Stimulated activated CD8-positive, alpha-beta memory T cell treated with anti-CD3 and anti-CD28 coated beads, Interleukin-15, amount 100 ng/mL, for 1 hour (primary cell): ENCODE data around the gene TSPAN11.

Source experiments
- DNase-seq: peaks from one replicate; pipeline ENCODE4 v3.0.0-alpha.2; 2020; ENCODE audit warnings: low read depth

The TSPAN11 gene

DNA sequence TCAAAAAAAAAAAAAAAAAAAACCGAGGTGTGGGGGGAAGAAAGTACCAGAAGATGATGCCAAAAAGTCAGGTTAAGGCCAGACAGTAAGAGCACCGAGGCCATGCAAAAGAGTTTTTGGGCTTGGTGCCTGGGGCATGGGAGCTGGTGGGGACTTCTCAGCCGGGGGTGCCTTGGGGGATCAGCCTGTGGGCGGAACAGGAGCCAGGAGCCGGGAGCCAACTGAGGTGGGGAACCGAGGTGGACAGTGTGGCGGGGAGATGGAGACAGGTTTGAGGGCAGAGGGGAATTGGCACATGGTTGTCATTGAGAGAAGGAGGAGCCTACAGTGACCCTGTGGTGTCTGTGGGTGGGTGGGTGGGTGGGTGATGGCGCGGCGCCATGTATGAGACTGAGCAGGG, 33.2 kb downstream of the TSPAN11 start:
- DNase-seq, result no peak

DNA sequence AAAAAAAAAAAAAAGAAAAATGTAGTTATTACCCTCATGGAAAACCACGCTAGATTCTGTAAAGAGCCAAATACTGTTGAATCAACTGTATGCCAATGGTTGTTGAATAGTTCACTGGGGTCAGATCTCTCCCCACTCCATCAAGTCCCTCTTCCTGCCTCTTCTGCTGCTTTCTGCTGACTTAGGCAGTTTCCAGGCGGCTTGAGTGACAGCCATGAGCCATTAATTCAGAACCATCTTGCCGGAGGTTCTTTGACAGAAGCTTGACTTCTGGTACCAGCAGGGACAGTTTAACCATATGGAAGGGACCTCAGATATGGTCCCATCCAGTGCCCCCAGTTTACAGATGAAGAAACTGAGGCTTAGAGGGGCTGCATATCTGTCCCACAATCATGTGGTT, 34.5 kb downstream of the TSPAN11 start:
- DNase-seq, result no peak

DNA sequence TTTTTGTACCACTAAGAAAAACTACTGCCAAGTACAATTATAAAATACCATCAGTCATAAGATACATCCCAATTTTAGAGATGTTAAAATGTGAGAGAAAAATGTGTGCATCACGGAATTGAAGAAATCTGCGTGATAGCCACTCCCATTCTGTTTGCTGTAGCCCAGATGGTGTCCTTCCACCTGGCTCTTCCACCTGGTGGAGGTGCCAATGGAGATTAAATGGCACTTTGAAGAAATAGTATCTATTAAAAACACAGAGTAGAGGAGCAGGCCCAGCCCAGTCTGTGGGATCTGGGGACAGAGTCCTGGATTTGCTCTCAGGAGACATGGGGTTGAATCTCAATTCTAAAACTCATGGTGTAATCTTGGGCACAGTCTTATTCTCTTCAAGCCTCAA, 35.5 kb downstream of the TSPAN11 start:
- no peak for DNase-seq

DNA sequence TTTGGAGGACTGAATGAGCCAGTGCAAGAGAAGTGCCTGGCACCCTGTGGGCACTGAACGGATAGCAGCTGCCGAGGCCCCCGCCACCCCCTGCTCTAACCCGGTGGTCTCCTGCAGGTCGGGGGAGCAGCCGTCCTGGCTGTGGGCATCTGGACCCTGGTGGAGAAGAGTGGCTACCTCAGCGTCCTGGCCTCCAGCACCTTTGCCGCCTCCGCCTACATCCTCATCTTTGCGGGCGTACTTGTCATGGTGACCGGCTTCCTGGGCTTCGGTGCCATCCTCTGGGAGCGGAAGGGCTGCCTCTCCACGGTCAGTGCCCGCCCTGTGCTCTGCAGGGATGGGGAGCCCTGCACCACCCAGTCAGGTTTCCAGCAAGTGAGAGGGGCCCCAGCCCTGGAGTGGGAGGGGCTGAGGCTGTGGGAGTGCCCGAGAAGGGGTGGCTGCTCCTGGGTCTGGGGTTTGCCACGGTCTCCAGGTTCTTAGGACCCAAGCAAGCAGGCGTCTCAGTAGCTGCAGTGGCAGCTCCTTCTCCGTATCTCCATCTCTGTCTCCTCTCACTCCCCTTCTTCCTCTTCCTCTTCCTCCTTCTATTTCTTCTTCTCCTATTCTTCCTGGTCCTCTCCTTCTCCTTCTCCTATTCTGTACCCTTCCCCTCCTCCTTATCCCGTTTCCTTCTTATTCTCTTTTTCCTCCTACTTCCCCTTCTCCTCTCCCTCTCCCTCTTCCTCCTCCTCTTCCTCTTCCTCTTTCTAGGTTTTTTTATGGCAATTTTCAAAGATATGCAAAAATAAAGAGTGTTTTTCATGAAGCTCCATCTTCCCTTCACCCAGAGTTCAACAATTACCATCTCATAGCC, 37.4 kb downstream of the TSPAN11 start:
- no peak for DNase-seq

DNA sequence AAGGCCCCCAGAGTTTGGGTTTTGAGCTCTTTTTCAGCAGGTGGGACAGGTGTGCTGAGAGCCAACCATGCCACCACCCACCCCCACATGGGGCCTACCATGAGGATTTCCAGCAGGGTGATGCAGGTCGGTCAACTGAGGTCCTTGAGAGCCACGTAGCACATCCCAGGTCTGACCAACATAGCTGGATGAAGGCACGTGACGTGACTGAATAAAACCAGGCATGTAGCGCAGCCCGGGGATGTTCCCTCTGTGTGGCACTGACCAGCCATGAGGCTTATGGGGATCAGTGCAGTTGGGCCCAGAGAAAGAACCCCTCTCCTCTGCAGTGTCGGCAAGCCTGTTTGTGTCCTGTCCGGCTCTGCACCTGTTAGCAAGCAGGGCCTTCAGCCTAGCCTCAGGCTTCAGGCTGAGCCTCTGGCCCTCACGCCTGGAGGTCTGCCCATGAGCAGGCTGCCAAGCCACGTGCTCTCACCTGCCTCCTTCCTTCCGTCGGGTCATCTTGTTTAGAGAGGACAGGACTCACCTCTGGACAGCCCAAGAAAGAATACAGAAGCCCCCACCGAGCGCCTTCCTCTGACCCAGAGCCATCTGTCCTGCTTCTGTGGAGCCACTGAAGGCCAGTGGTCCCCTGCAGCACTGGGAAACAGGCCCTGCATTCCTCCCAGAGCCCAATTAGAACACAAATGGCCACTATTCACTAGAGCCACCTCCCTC, 38.5 kb downstream of the TSPAN11 start:
- DNase-seq, result no peak

DNA sequence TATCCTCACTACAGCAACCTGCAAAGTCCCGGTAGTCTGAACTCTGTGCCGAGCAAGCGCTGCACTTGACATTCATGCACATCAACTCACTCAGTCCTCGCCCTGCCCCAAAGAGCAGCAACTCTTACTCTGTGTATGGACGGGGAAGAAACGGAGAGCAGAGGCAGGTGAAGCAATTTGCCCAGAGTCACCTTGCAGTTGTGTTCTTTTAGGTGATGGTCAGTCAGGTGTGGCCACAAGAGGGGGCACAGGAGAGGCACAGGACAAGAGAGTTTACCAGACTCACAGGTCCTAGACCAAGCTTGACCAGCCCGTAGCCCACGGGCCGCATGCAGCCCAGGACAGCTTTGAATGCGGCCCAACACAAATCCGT, 39.1 kb downstream of the TSPAN11 start:
- DNase-seq, result no peak

DNA sequence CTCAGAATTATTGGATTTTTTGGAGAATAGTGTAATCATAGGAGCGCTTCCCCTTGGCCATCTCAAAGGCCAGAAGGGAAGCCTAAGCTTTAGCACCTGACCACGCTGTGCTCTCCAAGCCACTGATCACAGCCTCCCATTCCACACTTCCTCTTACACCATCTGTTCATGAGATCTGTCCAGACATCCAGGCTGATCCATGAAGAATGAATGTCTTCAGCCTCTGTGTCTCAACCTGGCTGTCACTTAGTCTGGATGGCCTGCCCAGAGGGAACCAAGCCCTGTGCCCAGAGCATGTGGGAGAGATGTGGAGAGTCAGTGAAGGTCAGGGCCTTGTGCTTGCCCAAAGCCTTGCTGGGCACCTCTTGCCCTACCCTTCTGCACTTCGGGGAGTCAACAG, 40.5 kb downstream of the TSPAN11 start:
- DNase-seq, result no peak

DNA sequence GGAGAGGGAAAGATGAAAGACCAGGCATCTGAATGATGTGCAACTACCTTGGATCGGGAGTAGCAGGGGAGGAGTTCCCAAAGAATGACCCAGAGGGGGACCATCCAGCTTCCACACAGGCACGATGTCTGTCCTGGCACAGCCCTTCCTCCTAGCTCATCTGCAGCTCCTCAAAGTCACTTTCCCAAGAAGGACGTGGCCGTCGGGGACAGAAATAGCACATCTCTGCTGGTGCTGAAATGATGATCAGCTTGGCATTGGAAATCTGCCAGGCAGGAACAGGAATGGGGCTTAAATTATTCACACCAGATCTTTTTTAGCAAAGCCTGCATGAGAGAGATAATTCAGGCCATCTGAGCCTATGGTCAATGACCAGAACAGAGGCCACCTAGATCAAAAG, 41.7 kb downstream of the TSPAN11 start:
- DNase-seq, result no peak

DNA sequence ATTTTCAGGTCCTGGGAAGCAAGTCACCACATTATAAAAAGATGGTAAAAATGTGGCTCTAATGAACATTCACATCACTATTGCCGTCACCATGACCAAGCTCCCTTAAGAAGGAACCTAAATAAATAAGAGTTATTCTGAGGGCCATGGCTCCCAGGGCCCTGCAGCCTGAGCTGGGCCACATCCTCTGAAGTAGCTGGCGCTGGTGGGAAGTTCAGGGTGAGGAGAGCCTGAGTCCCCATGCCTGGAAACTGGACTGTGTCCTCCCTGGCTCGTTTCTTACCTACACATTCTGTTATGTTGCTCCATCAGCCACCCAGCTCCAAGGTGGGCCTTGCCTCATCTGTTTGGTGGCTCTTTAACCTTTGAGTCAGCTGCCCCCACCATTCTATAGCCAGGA, 42.5 kb downstream of the TSPAN11 start:
- no peak for DNase-seq

DNA sequence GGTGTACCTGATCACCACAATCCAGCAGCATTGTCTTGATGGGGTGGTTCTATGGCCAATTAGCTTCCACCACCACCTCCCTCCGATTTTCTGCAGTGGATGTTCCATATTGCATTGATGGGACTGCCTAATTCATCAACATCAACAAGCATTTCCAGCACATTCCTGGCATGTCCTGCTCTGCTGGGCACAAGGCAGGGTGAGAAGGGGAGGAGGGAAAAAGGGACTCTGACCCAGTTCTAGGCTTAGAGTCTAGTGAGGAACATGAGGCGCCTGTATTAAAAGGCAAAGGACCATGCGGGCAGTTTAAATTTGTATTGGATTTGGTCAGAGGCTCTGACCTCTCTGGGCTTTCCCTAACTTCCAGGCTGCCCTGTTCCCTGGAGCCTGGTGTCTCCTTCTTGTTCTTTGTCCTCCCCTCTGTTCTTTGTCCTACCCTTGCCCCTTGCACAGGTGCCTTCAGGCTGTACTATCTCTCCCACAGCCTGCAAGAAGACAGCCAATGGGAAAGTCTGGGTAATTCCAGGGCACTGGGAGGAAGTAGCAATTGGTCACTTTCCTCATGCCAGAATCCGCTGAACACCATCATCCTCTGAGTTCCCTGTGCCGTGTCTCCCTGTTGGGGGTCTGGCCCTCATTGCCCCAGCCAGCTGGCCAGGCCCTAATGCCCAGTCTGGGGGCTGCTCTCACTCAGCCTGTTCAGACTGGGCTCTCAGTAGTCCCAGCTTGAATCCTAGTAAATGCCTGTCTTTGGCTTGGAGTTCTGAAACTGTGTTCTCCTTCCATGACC, 43.3 kb downstream of the TSPAN11 start:
- DNase-seq, result no peak

DNA sequence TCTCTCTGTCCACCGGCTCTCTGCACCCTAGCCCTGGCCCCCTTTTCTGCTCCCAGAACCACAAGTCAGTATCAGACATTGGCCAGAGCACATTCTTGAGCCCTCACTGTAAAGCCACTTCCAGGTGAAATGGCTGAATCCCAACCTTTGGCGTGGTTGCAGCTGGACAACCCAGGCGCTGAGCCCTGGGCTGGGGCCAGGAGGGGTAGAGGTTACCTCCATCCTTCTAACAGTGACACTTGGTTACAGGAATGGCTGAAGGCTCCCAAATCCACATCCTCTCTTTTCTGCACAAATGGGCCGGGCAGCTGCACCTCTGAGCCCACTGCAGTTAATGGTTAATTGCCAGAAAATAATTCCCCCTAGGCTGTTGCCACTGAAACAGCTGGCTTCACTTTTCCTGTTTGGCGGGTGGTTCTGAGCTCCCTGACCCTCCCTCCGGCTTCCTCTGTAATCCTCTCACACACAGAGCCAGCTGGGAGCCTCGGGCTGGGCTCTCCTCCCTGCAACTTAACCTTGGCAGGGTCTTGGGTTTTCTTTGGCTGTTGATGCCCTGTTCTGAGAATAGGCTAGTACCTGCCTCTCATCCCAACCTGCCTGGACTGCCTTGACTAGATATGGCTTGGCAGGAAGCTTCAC, 44.1 kb downstream of the TSPAN11 start:
- DNase-seq, result no peak

DNA sequence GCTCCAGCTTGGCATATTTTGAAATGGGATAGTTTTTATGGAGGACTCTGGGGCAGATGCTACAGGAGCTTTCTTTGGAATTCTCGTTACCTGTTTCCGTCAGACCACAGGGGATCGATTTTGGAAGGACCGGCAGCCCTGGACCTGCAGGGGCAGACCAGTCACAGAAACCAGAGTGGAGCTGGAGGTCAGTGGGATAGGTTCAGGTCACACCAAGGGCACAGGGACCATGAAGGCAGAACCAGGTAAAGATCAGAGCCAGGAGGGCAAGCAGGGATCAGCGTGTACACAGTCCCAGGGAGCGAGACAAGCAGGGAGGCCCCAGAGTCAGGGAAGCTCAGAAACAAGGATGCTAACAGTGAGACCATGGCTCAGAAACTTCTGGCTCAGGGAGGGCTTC, 45.5 kb downstream of the TSPAN11 start:
- DNase-seq, result no peak

DNA sequence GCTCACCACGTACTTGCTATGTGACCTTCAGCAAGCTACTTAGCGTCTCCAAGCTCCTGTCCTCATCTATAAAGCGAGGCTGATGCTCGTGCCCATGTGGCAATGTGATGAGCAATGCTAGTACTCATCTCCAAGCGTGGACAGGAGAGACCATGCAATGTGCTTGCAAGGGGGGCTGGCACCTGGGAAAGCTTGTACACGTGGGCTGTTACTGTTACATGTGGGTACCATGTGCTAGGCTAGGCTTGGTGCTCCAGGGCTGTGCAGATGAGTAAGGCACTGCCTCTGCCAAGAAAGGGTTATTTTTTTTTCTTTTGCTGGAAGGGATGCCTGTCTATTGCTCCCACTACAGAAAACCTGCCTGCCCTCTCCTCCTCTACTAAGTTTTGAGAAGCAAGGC, 46.6 kb downstream of the TSPAN11 start:
- no peak for DNase-seq

DNA sequence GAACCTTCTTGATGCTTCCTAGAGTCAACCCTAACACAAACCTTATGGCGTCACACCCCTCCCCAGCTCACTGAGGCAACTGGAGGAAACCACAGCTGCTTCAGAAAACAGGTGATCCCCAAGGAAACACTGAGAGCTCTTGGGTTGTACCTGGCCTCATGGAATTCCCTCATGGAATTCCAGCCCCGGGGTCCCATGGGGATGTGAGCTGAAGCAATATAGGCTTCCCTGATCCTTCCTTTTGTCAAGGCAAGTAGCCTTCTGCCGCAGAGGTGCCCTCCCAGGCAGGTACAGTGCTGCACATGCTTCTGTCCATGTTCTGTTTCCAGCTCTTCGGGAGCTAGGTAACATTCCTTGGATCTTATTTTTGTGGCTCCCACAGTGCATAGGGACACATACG, 47.3 kb downstream of the TSPAN11 start:
- no peak for DNase-seq

DNA sequence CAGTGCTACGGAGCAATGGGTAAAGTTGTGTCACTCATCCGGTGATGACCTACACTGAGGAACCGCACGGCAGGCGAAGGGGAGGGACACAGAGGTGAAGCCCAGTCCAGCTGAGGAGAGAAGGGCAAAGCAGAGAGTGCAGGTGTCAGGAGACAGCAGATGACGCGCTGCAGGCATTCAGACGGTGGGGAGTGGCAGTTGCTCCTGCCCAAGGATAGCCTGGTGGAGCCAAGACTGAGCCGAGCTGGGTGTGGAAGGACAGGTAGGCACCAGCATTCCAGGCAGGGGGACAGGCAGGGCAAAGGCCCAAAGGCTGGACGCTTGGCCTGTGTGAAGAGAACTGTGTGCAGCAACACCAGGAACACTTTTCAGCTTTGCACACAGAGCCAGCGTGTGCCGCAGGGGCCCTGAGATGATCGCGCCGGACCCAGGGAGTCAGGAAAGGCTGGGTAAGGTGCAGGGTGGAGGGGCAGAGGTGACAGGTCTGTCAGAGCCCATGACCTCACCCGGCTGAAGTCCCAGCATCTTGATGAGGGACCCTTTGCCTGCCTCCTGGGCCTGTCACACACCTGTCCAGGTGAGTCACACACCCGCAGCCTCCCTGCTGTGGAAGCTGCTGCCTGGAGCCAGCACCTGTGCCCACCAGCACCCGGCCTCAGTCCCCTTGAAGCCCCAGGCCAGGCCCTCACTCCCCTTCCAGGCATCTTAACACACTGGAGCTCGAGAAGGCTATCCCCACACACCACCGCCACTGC, 48.4 kb downstream of the TSPAN11 start:
- no peak for DNase-seq

DNA sequence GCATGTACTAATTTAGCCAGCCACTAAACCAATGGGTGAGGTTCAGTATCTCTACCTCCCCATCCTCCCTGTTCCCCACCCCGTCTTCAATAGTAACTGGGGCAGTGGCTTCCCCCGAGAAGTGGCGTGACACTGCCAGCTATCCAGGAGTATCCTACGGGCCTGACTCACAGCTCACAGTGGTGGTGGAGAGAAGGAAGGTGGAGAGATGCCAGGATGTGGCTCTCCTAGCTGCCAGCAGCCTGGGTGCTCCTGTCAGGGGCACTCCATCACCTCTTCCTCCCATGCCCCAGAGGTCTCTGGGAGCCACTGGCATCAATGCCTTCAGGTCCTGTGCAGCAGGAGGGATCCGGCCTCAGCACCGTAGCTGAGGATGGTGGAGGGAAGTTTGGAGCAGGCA, 49.0 kb downstream of the TSPAN11 start:
- DNase-seq, result no peak

DNA sequence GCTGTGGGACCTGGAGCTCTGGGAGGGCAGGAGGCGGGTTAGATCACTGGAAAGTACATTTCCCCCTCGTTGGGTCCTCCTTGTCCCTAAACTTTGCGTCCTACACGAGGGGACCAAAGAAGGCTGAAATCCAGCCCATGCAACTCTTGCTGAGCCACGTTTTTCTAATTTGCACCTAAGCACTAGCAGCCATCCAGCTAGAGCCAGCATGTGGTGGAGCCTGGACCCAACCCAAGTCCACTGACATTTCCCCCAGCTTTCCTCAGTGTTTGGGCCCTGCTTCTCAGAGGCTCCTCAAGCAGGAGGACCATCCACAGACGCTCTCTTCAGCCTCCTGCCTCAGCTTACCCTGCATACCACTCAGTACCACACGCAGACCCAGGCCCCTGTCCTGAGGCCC, 49.7 kb downstream of the TSPAN11 start:
- DNase-seq, result no peak

DNA sequence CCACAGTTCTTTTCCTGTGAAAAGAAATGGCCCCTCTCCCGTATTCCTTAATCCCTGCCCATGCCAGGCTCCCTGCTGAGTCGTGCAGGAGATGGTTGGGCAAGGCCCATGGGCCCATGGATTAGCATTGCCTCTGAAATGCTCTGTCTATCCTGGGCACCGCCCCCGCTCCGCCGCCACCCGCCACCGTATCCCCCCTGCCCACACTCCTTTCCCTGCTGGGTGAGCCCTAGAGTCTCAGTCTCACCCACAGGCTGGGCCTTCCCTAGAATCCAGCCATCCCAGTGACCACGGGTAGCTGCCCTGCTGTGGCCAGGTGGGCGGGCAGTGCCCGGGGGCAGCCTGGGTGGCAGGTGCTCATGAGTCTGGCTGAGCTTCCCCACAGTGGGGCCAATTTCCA, 50.6 kb downstream of the TSPAN11 start:
- no peak for DNase-seq

DNA sequence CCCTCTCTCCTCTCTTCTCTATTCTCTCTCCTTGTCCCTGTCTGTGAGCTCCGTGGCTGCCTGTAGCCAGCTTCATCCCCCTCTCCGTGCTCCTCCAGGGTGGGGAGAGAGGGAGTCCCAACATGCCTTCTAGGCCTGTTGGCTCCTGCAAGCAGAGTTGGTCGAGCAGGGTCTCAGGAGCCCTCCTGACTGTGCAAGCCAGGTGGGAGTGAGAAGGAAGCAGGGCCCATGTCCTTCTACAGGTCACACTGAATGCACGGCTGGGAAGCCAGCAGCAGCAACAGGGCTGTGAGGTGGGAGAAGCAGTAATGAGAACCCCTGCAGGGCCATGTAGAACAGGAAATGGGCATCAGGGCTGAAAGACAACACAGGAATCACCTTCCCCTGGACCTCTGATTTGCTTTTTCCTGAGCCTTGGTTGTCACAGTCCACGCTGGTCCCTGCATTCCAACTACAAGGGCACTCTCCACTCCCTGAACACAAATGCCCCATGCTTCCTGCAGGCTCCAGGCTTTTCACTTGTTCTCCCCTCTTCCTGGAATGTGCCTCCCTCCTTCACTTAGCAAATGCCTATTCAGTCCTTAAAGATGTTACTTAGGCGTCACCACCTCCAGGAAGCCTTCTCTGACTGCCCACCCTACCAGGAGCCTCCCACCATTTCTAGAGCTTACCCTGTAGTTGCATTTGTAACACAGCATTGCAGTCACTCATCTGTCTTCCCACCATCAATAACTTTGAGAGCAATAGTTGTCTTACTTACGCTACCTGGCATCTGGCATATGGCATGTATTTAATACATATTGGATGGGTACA, 51.2 kb downstream of the TSPAN11 start:
- DNase-seq, result no peak

DNA sequence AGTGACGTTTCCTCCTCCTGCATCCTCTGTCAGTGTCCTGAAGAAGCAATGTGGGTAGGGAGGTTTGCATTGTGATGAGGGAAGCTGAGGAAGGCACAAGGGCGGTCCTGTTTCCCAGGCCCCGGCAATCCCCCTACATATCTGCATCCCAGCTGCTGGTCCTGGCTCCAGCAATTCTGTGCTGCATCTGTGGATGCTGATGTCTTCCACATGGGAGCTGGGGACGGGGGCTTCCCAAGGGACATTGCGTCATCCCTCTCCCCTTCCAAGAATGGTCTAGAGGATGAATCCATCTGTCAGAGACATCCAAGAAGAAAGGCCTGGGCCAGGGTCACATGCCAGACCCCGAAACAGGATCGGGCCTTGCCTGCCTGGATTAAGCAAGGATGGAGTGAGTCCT, 52.1 kb downstream of the TSPAN11 start:
- DNase-seq, result no peak
